Islet of Langerhans (tissue), 1 donor: Measurements from ENCODE around the gene ZNF19.

Source experiments
- FAIRE-seq: peaks from one replicate; lab custom pipeline; 2011; peaks lifted over from hg19 to GRCh38; lab: Jason Lieb, UNC

Gene ZNF19

DNA sequence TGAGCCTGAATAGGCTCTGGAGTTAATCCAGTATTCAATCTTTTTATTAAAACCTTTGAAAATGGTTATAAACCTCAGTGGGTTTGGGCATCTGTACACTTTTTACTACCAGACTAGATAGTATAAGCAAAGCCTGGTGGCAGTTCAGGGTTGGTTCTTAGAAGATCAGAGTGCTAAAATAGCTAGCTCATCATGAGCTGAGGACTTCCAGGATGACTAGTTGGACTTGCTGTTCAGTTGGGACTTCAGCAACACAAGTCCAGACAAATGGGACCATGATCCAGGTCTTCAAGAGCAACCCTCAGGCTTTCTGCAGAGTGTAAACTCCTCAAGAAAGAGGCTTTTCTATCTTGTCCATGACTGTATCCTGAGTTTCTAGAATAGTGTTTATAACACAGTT, 1.2 kb upstream of the ZNF19 start:
- no peak for FAIRE-seq

GRCh38 chr16:71484006-71484893, 4.9 kb downstream of the ZNF19 start:
- peak; percentile 95 for FAIRE-seq

DNA sequence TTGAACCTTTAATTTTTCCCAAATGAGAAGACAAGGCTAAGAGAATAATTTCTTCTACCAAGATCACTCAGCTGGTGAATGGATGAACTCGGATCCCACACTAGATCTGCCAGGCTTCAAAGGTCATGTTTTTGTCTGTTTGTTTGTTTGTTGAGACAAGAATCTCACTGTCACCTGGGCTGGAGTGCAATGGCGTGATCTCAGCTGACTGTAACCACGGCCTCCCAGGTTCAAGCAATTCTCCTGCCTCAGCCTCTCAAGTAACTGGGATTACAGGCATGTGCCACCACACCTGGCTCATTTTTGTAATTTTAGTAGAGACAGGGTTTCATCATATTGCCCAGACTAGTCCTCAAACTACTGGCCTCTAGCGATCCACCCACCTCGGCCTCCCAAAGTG, 6.6 kb downstream of the ZNF19 start:
- no peak for FAIRE-seq

- FAIRE-seq: no peak
Observed at GRCh38 chr16:71480956-71481355, 8.2 kb downstream of the ZNF19 start.

GRCh38 chr16:71479420-71479819, 9.7 kb downstream of the ZNF19 start:
- FAIRE-seq: no peak

GRCh38 chr16:71476457-71477124, 12.5 kb downstream of the ZNF19 start:
- FAIRE-seq: no peak

DNA sequence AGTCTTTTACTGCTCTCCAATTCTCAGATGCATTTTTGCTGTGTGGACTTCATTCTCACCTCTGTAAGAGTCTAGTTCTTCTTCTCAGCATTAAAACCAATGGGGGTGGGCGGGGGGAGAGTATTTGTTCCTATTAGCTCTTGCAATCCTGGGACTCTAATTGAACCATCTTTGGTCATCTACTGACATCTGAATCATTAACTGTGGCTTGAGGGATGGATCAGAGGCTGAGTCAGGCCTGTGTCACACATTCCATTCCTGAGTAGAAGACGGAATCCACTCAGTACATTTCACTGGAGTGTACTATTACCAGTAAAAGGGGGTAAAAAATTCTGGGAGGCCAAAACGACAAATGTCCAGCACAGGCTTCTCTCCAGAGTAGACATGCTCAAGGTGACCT, 14.3 kb downstream of the ZNF19 start:
- no peak for FAIRE-seq

GRCh38 chr16:71473891-71474290, 15.2 kb downstream of the ZNF19 start:
- no peak for FAIRE-seq

GRCh38 chr16:71472931-71473330, 16.2 kb downstream of the ZNF19 start:
- FAIRE-seq: no peak

GRCh38 chr16:71472051-71472450, 17.1 kb downstream of the ZNF19 start:
- no peak for FAIRE-seq

DNA sequence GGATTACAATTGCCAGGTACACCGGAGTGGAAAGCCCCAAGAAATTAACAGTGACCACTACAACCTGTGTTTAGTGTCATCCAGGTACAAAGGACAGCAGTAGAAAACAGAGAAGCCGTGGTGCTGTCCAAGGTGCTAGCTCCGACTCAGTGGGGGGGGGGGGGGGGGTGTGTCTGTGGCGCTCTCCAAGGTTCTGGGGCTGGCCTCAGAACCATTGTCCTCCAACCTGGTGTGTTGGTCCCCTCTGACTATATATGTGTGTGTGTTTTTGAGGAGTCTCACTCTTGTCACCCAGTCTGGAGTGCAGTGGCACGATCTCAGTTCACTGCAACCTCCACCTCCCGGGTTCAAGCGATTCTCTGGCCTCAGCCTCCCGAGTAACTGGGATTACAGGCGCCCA, 21.3 kb downstream of the ZNF19 start:
- no peak for FAIRE-seq

DNA sequence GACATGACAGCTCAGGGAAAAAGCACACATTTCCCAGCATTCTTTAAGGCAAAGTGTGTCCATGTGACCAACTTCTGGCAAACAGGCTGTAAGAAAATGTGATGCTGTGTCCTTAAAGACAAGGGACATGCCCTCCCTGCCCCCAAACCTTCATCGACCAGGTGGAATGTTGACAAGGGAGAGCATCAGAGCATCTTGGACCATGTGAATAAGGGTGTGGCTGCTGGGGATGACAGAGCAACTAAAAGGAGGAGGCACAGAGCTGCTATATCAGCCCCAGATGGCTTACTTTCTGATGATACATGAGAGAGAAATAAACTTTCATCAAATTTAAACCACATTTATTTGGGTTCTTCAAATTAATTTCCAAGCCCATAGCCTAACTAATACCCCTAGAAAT, 24.9 kb downstream of the ZNF19 start:
- no peak for FAIRE-seq

DNA sequence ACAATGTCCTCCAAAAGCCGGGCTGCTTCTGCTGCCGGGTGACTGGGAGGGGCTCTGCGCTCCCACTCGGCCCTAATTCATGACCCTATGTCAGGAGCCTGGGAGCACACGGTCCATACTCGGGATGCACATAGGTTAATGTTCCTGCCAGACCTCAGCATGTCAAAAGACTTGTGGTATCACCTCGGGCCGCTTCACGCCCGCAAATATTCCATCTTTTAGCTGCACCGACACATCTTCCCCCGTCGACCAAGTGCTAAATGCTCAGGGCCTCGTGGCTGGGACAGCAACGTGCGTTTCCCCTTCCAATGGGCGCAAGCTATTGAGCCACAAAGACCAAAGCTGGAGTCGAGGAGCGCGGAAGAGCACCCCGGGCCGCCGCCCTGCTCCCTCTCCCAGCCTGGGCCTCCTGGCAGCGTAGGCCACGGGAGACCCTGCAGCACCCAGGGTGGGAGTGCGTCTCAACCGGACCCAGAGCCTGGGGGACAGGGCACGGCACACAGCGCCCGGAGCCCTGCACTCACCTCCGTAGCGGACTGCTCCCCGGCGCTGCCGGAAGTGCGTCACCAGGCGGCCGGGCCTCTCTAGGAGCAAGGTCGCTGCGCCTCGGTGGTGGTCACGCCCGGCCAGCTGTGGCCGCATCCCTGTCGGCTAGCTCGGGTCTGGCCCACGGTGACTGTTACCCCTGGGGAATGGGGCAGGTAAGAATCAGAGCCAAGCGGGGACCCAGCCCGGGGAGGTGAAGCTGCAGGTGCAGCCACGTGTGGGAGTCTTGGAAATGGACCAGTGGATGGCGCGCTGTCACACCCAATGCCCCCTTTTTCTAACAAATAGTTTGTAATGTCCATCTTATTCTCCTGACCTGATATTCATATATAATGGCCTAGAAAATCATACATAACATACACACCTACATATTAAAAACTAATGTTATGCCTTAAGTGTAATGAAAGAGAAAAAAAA, 27.2 kb downstream of the ZNF19 start, which contains the start of gene ZNF23:
Gene ZNF23, minus strand, starts transcription at position 562 of the 963 bp plus-strand sequence. CDS start 5,451 bp downstream, outside the sequence.
- FAIRE-seq: no peak

DNA sequence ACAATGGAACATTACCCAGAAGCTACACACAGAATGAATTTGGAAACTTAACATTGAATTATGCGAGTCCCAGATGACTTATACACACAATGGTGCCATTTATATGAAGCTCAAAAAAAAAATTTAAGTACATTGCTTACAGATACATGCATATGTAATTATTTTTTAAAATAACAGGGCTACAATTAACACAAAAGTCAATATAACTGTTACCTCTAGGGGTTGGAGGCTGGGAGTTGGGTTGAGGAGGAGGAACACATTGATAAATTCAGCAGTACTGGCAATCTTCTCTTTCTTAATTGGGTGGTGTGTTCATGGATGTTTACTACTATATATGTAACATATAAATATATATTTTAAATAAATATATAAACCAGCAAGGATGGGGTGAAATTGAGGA, 28.2 kb downstream of the ZNF19 start:
- no peak for FAIRE-seq

- no peak for FAIRE-seq
Observed at GRCh38 chr16:71460236-71460635, 28.9 kb downstream of the ZNF19 start.

- no peak for FAIRE-seq
Observed at GRCh38 chr16:71459510-71459909, 29.6 kb downstream of the ZNF19 start.

DNA sequence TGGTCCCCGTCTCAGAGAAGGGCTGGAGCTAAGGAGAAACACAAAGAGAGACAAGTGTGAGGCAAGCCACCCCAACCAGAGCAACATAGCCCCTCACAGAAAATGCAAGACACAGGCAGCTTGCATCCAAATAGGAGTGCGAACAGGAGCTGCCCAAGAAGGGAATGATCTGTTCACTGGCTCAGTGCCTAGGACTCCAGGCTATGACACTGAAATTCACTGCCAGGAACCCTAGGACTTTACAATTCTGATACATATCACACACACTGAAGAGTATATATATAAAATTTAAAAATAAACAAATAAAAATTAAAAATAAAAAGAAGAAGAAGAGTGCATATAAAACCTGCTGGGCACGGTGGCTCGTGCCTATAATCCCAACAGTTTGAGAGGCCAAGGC, 32.3 kb downstream of the ZNF19 start:
- no peak for FAIRE-seq

DNA sequence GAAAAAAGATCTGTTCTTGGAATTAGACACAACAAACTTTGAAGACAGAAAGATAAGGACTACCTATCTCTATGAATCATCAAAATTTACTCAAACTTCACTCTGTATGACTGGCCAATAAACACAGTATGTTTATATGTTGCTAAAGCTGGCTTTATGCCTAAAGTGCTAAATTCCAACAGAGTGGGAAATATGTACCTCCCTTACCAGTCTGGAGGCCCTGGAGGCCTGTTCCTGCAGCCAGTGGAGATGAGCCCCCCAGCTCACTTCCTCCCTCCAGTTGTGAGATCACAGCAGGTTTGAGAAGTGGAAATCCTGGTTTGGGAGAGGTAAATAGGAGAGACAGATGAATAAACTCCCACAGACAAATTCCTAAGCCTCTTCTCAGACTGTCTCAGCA, 36.1 kb downstream of the ZNF19 start:
- no peak for FAIRE-seq

- FAIRE-seq: no peak
Observed at GRCh38 chr16:71449020-71449419, 40.1 kb downstream of the ZNF19 start.

DNA sequence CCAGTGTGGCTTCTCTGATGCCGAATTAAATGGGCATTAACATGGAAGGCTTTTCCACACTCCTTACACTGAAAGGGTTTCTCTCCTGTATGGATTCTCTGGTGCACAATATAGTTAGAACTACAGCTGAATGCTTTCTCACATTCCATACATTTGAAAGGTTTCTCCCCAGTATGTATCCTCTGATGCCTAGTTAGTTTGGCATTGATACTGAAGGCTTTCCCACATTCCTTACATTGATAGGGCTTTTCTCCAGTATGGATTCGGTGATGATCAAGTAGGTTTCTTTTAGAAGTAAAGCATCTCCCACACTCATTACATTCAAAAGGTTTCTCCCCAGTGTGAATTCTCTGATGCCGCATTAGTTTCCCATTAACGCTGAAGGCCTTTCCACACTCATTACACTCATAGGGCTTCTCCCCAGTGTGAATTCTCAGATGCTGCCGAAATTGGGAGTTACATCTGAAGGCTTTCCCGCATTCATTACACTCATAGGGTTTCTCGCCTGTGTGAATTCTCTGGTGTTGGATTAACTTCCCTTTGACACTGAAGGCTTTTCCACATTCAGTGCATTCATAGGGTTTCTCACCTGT, 40.8 kb downstream of the ZNF19 start:
- no peak for FAIRE-seq

DNA sequence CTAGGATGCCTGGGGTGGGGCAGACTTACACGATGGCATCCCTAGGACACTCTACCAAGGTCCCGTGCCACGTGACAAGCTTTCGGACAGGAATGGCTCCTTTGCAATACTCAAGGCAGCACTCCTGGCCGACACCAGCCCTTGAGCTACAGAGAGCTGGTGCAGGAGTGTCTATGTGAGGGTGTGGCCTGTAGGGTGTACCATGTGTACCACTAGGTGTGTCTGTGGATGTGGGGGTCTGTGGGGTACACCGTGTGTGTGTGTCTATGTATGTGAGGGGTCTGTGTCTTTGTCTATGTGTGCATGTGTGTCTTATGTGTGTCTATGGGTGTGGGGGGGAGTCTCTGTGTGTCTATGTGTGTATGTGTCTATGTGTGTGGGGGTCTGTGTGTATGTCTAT, 45.4 kb downstream of the ZNF19 start:
- no peak for FAIRE-seq

DNA sequence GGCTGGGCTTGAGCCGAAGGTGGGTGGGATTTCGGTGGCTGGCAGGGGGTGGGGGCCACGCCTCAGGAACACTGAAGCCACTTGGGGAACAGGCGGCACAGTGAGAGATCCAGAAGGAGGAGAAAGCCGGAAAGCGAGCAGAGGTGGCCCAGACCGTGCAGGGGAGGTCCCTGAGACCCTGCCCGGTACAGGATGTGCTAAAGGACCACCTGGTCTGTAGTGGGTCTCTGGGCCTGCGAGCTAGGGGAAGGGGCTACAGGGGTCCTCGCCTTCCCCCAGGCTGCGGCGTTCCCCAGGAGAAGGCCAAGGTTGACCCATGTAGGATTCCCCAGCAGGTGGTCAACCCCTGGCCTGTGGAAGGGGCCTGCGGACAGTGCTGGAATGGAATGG, 47.1 kb downstream of the ZNF19 start, which contains the start of gene TLE7:
Gene TLE7, minus strand, starts transcription at position 4 of the 390 bp plus-strand sequence. CDS start 8,730 bp downstream, outside the sequence.
- no peak for FAIRE-seq
